Osteocyte (in vitro differentiated cells): Measurements from ENCODE around the gene LMNB1. TPM values are rescaled to one million over a fixed set of nuclear protein-coding genes. Genes with fewer than 3 reads are reported as not detected.
A peak's percentile ranks its signal among the peaks of the same experiment; 100 is the strongest.

Experiments
- DNase-seq: peaks from one replicate; pipeline ENCODE4 v3.0.0; 2021; ENCODE audit warnings: mixed read lengths; ENCODE audit not compliant: unreplicated experiment; ENCODE audit errors: extremely low spot score
- H3K27ac Mint-ChIP-seq: one replicate; pipeline ENCODE4 v1.8.0; 2021; ENCODE audit warnings: mild to moderate bottlenecking, mixed read lengths; ENCODE audit not compliant: unreplicated experiment
- H3K27me3 Mint-ChIP-seq: one replicate; pipeline ENCODE4 v1.8.0; 2021; ENCODE audit warnings: mixed read lengths; ENCODE audit not compliant: unreplicated experiment
- H3K36me3 Mint-ChIP-seq: one replicate; pipeline ENCODE4 v1.8.0; 2021; ENCODE audit warnings: mixed read lengths; ENCODE audit not compliant: unreplicated experiment
- H3K4me1 Mint-ChIP-seq: one replicate; pipeline ENCODE4 v1.8.0; 2021; ENCODE audit warnings: mixed read lengths; ENCODE audit not compliant: unreplicated experiment
- H3K4me3 Mint-ChIP-seq: one replicate; pipeline ENCODE4 v1.8.0; 2021; ENCODE audit warnings: mild to moderate bottlenecking, moderate library complexity, mixed read lengths; ENCODE audit not compliant: unreplicated experiment
- H3K9me3 Mint-ChIP-seq: one replicate; pipeline ENCODE4 v1.8.0; 2021; ENCODE audit warnings: mixed read lengths; ENCODE audit not compliant: unreplicated experiment
- total RNA-seq: library from RNA; stranded (reverse); gene quantifications from 2 replicates; pipeline ENCODE4 v1.2.1, GENCODE V29; 2021
- TF ChIP-seq, protein P1 (sequence below): fragments of 200-600 bp; sonication (generic); IDR thresholded peaks from 2 replicates; pipeline ENCODE4 v1.5.0; 2021; ENCODE audit warnings: antibody characterized with exemption, mild to moderate bottlenecking, moderate library complexity

The LMNB1 gene
- total RNA-seq, 1 donor from 2014 or later: 22.3 TPM

DNA sequence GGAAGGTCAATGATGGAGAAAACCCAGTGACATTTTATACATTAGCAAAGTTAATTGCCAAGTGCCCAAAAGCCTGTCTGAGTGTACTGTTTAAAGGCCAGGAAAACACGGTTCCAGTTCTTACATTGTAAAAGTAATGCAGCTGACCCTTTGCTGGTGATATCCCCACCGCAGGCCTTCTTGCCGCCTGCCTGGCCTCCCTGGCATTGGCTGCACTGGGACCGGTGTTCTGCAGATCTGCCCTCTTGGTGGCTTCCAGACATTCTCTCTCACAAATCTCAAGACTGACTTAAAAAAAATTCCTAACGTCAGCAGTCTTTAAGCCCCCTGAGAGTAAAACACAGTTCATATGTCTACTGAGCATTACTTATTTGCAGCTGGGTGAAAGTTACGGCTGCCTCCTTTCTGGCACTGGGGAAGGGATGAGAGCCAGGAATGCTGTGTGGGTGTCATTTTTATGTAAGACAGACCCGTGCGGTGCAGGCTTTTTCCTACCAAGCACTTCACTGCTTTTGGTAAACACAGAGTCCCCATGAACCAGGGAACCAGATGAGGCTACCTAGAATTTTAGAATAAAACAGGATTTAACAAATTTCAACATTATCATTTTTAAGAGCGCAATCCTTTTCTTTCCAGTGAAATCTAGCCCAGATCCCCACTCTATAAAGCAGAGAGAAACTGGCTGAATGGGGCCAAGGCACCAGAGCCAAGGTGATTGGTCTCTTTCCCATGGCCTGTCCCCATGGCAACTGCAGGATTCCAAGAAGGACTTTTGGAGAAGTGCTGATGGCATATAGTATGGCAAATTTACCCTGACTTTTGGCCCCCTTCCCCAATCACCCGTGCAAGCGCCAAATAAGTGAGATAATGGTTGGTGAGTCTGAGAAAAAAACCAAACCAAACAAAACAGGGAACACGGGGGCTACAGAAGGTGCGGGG lies 80.8 kb downstream of the LMNB1 start:
- peaks cover 16% of the 10 kb centered on the region for H3K4me1 Mint-ChIP-seq
- no peaks in the 10 kb centered on the region for H3K36me3 Mint-ChIP-seq
- H3K9me3 Mint-ChIP-seq: no peaks in the 10 kb centered on the region
- no peak overlapping the region for H3K4me3 Mint-ChIP-seq
- no peak for DNase-seq
- no peaks in the 10 kb centered on the region for H3K27me3 Mint-ChIP-seq
- TF ChIP-seq, protein P1, sequence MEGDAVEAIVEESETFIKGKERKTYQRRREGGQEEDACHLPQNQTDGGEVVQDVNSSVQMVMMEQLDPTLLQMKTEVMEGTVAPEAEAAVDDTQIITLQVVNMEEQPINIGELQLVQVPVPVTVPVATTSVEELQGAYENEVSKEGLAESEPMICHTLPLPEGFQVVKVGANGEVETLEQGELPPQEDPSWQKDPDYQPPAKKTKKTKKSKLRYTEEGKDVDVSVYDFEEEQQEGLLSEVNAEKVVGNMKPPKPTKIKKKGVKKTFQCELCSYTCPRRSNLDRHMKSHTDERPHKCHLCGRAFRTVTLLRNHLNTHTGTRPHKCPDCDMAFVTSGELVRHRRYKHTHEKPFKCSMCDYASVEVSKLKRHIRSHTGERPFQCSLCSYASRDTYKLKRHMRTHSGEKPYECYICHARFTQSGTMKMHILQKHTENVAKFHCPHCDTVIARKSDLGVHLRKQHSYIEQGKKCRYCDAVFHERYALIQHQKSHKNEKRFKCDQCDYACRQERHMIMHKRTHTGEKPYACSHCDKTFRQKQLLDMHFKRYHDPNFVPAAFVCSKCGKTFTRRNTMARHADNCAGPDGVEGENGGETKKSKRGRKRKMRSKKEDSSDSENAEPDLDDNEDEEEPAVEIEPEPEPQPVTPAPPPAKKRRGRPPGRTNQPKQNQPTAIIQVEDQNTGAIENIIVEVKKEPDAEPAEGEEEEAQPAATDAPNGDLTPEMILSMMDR: no peak
- H3K27ac Mint-ChIP-seq: peak overlapping the region; percentile 9

DNA sequence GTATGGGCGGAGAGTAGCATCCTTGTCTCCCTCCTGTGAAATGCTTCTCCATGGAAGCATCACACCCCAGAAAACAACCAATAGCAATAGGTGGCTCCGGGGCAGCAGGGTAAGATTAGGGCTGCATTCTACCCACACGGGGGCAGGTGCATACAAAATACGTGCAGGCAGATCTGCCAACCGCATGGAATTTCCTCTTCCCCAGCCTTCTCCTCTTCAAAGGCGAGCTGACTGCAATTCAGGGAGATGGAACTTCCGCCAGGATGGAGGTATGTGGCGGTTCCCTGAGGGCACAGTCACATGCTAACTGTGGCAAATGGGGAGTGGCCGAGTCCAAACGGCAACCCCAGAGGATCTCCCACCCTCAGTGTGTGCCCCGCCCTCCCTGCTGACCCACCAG lies 81.5 kb downstream of the LMNB1 start:
- no peaks in the 10 kb centered on the region for H3K27me3 Mint-ChIP-seq
- no peak overlapping the region for H3K27ac Mint-ChIP-seq
- H3K4me3 Mint-ChIP-seq: no peak overlapping the region
- H3K9me3 Mint-ChIP-seq: no peaks in the 10 kb centered on the region
- DNase-seq: no peak
- H3K4me1 Mint-ChIP-seq: peaks cover 12% of the 10 kb centered on the region
- H3K36me3 Mint-ChIP-seq: no peaks in the 10 kb centered on the region
- TF ChIP-seq, protein P1: no peak

DNA sequence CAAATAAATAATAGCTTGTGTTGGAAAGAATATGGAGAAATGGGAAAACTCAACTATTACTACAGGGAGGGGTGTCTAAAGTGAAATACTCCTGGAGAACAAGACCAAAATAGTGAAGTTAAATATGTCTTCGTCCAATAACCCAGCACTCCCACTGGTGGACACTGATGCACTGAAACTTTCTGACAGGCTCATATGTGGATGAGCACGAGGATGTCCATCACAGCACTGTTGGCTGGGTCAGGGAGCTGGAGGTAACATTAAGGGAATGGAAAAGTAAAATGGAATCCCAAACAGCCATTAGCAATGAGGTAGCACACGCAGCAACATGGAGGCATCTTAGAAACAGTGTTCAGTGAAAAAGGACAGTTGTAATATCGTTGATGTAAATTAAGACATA lies 86.5 kb downstream of the LMNB1 start:
- no peaks in the 10 kb centered on the region for H3K9me3 Mint-ChIP-seq
- TF ChIP-seq, protein P1: no peak
- H3K27me3 Mint-ChIP-seq: no peaks in the 10 kb centered on the region
- no peak for DNase-seq
- H3K36me3 Mint-ChIP-seq: peaks cover 3% of the 10 kb centered on the region
- no peak overlapping the region for H3K4me3 Mint-ChIP-seq
- peaks cover 2% of the 10 kb centered on the region for H3K4me1 Mint-ChIP-seq
- H3K27ac Mint-ChIP-seq: no peak overlapping the region

DNA sequence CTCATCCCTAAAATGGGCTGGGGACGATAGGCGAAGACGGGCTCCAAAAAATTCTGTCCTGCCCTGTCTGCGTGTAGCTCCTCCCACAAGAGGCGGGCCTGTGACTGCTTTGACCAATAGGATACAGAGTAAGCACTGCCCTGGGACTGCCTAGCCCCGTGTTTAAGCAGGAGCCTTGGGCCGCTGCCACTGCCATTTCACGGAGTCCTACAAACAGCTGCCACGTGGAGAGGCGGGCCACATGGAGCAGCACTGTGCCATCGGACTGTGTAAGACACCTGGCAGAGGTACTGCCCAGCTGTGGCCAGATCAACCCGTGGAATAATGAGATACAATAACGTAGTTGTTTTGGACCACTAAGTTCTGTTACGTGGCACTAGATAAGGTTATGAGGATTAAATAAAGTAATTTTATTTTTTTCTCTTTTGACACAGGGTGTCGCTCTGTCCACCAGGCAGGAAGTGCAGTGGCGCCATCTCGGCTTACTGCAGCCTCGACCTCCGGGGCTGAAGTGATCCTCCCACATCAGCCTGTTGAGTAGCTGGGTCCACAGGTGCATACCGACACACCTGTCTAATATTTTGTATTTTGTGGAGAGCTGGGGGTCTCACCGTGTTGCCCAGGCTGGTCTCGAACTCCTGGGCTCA lies 87.2 kb downstream of the LMNB1 start:
- peaks cover 8% of the 10 kb centered on the region for H3K4me1 Mint-ChIP-seq

More for the DNA sequence above, 87.2 kb downstream of the LMNB1 start:
- Mint-ChIP-seq H3K4me3 (no peak overlapping the region), H3K9me3 (no peaks in the 10 kb centered on the region), H3K27ac (no peak overlapping the region), H3K36me3 (peaks cover 3% of the 10 kb centered on the region), H3K27me3 (no peaks in the 10 kb centered on the region)
- TF ChIP-seq, protein P1: no peak
- no peak for DNase-seq
